Measurements from ENCODE around the gene LAMB3. TPM values are rescaled to one million over a fixed set of nuclear protein-coding genes. Genes with fewer than 3 reads are reported as not detected.

LAMB3 gene
- total RNA-seq, 1 experiment from 2014 or later, result 0.28 TPM

DNA sequence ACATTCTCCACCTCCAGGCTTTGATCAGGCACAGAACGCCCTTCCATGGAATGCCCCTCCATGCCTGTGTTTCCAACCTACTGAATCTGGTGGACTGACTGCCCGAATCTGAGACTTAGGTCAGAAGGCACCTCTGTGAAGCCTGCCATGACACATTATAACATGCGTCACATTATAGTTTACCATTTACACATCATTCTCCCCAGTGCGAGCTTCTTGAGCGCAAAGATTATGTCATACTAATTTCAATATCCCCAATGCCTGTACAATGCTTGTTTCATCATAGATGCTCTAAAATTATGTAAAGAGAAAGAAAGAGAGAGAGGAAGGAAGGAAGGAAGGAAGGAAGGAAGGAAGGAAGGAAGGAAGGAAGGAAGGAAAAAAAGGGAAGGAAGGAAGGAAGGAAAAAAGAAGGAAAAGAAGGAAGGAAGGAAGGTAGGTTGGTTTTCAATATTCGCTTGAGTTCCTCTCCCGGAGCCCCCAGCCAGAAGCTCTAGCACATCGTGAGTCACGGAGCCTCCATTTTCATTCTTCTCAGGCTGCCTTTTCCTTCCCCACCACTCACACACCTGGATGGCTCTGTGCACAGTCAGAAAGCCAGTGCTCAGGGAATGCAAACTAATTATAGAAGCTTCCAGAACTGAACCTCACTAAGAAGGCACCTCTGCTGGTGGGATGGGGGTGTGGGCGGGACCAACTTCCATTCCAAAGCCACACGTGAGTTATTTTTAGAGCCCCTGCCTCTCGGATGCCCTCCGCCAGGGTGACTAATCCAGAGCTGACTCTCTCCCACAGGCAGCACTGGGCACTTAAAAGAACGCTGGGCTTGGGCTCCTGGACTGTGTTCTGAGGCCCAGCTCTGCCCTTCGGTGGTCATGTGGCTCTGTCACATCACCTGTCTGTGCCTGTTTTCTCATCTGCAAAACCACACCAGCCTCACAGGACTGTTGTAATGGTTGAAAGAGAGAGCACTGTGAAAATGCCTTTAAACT lies 27.4 kb downstream of the LAMB3 start:
- no peak for DNase-seq
- no peaks in the 10 kb centered on the region for H3K9me3 ChIP-seq (ENCODE audit: control insufficient read depth, low read depth, low read length)
- H2AFZ ChIP-seq (ENCODE audit: low read length), result no peak overlapping the region
- H2BK20ac ChIP-seq (ENCODE audit: low read depth, low read length, poor library complexity, severe bottlenecking), result no peak overlapping the region
- H3K79me1 ChIP-seq (ENCODE audit: insufficient read depth, low read depth, low read length, poor library complexity, severe bottlenecking), result no peaks in the 10 kb centered on the region
- no CpG with 5 or more reads among the region's 15 CpGs for WGBS (ENCODE audit: extremely low coverage, insufficient read length, low lambda C conversion rate)
- H3K27me3 ChIP-seq (ENCODE audit: insufficient read depth, low read length), result no peaks in the 10 kb centered on the region
- H3K27ac Mint-ChIP-seq, result no peak overlapping the region
- no peak overlapping the region for H3K4me3 Mint-ChIP-seq
- H3K14ac ChIP-seq (ENCODE audit: insufficient read depth, low read length), result no peak overlapping the region
- H2BK12ac ChIP-seq (ENCODE audit: insufficient read length, low read depth, low read length), result no peak overlapping the region
- no peaks in the 10 kb centered on the region for H4K20me1 ChIP-seq (ENCODE audit: control insufficient read depth, insufficient read depth, insufficient read length)
- H4K91ac ChIP-seq (ENCODE audit: insufficient read length, low read depth, low read length), result no peak overlapping the region
- no peak overlapping the region for H3K18ac ChIP-seq (ENCODE audit: insufficient read length, low read depth, low read length)
- no peaks in the 10 kb centered on the region; a peak in 1 of 7 replicates for H3K36me3 Mint-ChIP-seq (ENCODE audit: insufficient read depth in 1 of 3, low read depth in 3 of 3)
- no peak overlapping the region for H3K27ac ChIP-seq (ENCODE audit: insufficient read length, low read depth, low read length)
- H3K9ac ChIP-seq (ENCODE audit: extremely low read depth, insufficient read length, low read length), result no peak overlapping the region
- H2AK5ac ChIP-seq (ENCODE audit: insufficient read length, low read length), result no peak overlapping the region
- H4K5ac ChIP-seq (ENCODE audit: insufficient read length, low read depth, low read length), result no peak overlapping the region
- no peak overlapping the region for H2BK120ac ChIP-seq (ENCODE audit: low read depth, low read length, poor library complexity, severe bottlenecking)
- H3K27me3 Mint-ChIP-seq (ENCODE audit: low read depth), result peaks cover 7% of the 10 kb centered on the region
- no peak overlapping the region for H3K23ac ChIP-seq (ENCODE audit: insufficient read length, low read depth, low read length)
- no peak overlapping the region for H3K4ac ChIP-seq (ENCODE audit: low read depth, low read length)
- no peak overlapping the region for H3T11ph ChIP-seq (ENCODE audit: low read length)
- H2BK5ac ChIP-seq (ENCODE audit: insufficient read length, low read length), result no peak overlapping the region
- H3K23me2 ChIP-seq (ENCODE audit: insufficient read length, low read depth, low read length, poor library complexity, severe bottlenecking), result no peaks in the 10 kb centered on the region
- H3K4me1 ChIP-seq (ENCODE audit: insufficient read depth, low read length), result no peaks in the 10 kb centered on the region; the same call in 1 of the 2 replicates
- H4K8ac ChIP-seq (replicated peaks; ENCODE audit: insufficient read length, low read depth, low read length), result no peak overlapping the region
- no peaks in the 10 kb centered on the region for H3K79me2 ChIP-seq (ENCODE audit: insufficient read depth, low read length)
- no peak overlapping the region for H3K56ac ChIP-seq (ENCODE audit: insufficient read length, low read depth, low read length)
- no peak overlapping the region for H2BK15ac ChIP-seq (ENCODE audit: low read depth, low read length)
- no peak overlapping the region for H3K4me2 ChIP-seq (ENCODE audit: insufficient read depth, insufficient read length, low read length)
- TF ChIP-seq CTCF (conservative IDR thresholded peaks at IDR 0.05), result no peak
- no peaks in the 10 kb centered on the region for H3K9me3 Mint-ChIP-seq
- H3K4me1 Mint-ChIP-seq, result peaks cover 20 to 28% of the 10 kb centered on the region in 2 experiments
